ENCODE results near the gene MGME1.
A peak's percentile ranks its signal among the peaks of the same experiment; 100 is the strongest.
"Not testable (repeated sequence)": the region's sequence is repeated elsewhere in the genome, so short reads cannot be mapped to it uniquely, and the experiment has no call there.

MGME1 gene

DNA sequence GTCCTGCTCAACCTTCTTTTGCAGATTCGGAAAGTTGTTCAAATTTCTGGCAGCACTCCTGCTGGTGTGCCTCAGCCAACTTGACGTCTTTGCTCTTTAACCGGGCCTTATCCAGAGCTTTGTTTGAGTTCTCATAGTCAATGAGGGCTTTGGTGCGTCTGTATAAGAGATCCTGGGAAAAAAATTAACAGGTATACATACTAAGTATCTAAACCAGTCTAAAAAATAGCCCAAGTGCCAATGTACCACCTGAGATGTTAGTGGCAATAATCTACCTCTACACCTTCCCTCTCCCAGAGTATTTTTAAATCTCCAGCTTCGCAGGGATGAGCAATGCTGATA, 21.4 kb upstream of the MGME1 start:
- no peaks in the 10 kb centered on the region for H3K9me3 Mint-ChIP-seq
- H3K4me1 Mint-ChIP-seq (ENCODE audit: low read depth): peaks cover 9% of the 10 kb centered on the region
- peaks cover 92% of the 10 kb centered on the region for H3K36me3 Mint-ChIP-seq (ENCODE audit: low read depth)
- no peak overlapping the region for H3K27ac Mint-ChIP-seq
- H3K4me3 Mint-ChIP-seq: no peak overlapping the region
- H3K27me3 Mint-ChIP-seq (ENCODE audit: low read depth): no peaks in the 10 kb centered on the region
- no peak for DNase-seq (ENCODE audit: low spot score)

DNA sequence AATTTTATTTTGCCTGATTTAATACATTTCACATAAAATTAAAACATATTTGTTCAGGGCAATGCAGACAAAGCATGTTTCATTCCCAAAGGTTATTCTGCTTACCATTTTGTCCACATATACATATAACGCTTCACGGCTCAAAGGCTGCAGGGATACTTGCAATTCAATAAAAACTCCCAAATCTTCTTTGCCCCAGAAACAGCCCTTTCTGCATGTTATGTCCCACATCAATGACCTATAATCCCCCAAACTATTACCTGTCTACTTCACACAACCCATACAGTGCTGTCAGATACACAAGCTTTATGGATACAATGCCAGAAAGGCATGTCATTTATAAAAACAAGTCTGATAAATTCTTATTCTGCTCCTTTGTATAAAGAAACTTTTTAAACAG, 20.4 kb upstream of the MGME1 start:
- Mint-ChIP-seq H3K36me3 (ENCODE audit: low read depth) (peaks cover 92% of the 10 kb centered on the region), H3K4me1 (ENCODE audit: low read depth) (peaks cover 11% of the 10 kb centered on the region), H3K27ac (no peak overlapping the region), H3K4me3 (no peak overlapping the region), H3K27me3 (ENCODE audit: low read depth) (no peaks in the 10 kb centered on the region), H3K9me3 (no peaks in the 10 kb centered on the region)
- no peak for DNase-seq (ENCODE audit: low spot score)

GRCh38 chr20:17949899-17950298, 18.9 kb upstream of the MGME1 start:
- Mint-ChIP-seq H3K9me3 (no peaks in the 10 kb centered on the region), H3K36me3 (ENCODE audit: low read depth) (peaks cover 94% of the 10 kb centered on the region), H3K4me1 (ENCODE audit: low read depth) (peaks cover 13% of the 10 kb centered on the region), H3K27ac (no peak overlapping the region), H3K4me3 (no peak overlapping the region), H3K27me3 (ENCODE audit: low read depth) (no peaks in the 10 kb centered on the region)
- no peak for DNase-seq (ENCODE audit: low spot score)

- Mint-ChIP-seq H3K9me3 (no peaks in the 10 kb centered on the region), H3K4me1 (ENCODE audit: low read depth) (peaks cover 17% of the 10 kb centered on the region), H3K36me3 (ENCODE audit: low read depth) (peaks cover 95% of the 10 kb centered on the region), H3K27me3 (ENCODE audit: low read depth) (no peaks in the 10 kb centered on the region), H3K27ac (no peak overlapping the region), H3K4me3 (no peak overlapping the region)
- DNase-seq (ENCODE audit: low spot score): no peak
These were observed 18.1 kb upstream of the MGME1 start for GRCh38 chr20:17950670-17951069.

GRCh38 chr20:17951323-17951722, 17.5 kb upstream of the MGME1 start:
- peaks cover 24% of the 10 kb centered on the region for H3K4me1 Mint-ChIP-seq (ENCODE audit: low read depth)
- H3K36me3 Mint-ChIP-seq (ENCODE audit: low read depth): peaks cover 95% of the 10 kb centered on the region

DNA sequence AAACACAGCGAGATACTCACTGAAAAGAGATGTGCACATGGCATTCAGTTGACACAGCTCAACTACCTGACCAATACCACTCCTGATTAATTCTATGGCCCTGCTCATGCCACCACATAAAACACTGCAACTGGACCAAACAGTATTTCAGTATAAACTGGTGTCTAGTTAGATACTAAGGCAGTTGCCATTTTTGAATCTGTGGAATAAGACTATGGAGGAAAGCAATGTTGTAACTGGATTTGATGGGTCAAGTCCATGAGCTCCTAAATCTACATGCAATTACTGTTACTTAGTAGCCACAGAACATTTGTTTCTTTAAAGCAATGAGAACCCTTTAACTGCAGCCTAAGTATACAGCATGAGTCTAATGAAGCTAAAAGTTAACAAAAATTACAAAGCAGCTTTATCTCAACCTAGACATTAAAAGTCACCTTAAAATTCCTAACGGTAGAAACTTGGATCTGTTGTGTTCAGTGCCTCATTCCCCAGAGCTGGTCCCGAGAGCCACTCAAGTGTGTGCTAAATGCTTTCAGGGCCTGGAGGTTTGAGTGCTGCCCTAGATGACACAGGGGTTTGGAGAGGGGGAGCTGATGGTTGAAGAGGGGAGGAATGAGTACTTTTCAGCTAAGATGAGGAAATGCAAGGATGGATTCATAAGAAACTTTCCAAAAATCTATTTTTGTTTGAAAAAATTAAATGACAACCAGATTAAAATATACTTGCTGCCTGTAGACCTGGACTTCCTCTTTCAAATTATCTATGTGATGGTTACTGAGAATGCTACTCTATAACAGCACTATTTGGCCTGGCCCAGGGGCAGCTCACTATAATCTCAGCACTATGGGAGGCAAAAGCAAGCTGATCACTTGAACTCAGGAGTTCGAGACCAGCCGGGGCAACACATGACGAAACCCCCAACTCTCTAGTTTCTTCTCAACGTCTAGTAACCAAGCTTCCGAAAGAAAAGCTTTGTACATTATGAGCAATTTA, 15.8 kb upstream of the MGME1 start:
- H3K9me3 Mint-ChIP-seq: no peaks in the 10 kb centered on the region
- peaks cover 31% of the 10 kb centered on the region for H3K4me1 Mint-ChIP-seq (ENCODE audit: low read depth)
- peaks cover 89% of the 10 kb centered on the region for H3K36me3 Mint-ChIP-seq (ENCODE audit: low read depth)
- peak overlapping the region; percentile 34 for H3K27ac Mint-ChIP-seq
- no peak overlapping the region for H3K4me3 Mint-ChIP-seq
- H3K27me3 Mint-ChIP-seq (ENCODE audit: low read depth): no peaks in the 10 kb centered on the region
- no peak for DNase-seq (ENCODE audit: low spot score)

More at GRCh38 chr20:17951323-17951722, 17.5 kb upstream of the MGME1 start:
- Mint-ChIP-seq H3K27ac (no peak overlapping the region), H3K4me3 (no peak overlapping the region), H3K9me3 (no peaks in the 10 kb centered on the region), H3K27me3 (ENCODE audit: low read depth) (no peaks in the 10 kb centered on the region)
- DNase-seq (ENCODE audit: low spot score): no peak

DNA sequence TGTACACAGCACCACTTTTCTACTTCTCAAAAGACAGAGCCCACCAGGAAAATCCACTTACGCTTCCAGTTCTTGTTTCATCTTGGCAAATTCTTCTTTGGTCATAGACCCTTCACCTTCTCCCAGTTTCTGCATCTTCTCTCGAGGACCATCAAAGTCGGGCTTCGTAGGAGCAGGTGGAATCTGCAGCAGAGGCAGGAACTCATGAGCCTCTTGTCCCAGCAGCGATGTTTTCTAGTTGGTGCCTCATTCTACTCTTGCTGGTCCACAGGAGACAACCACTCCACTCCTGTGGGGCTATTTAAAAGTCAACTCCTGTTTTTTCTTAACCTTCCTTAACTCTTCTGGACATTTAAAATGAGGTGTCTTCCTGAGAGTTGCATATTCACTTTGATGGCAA, 14.9 kb upstream of the MGME1 start:
- Mint-ChIP-seq H3K27ac (no peak overlapping the region), H3K4me1 (ENCODE audit: low read depth) (peaks cover 40% of the 10 kb centered on the region), H3K9me3 (no peaks in the 10 kb centered on the region), H3K27me3 (ENCODE audit: low read depth) (no peaks in the 10 kb centered on the region), H3K4me3 (no peak overlapping the region), H3K36me3 (ENCODE audit: low read depth) (peaks cover 83% of the 10 kb centered on the region)
- DNase-seq (ENCODE audit: low spot score): no peak

- peaks cover 51% of the 10 kb centered on the region for H3K4me1 Mint-ChIP-seq (ENCODE audit: low read depth)
- peak; percentile 49 for DNase-seq (ENCODE audit: low spot score)
- H3K36me3 Mint-ChIP-seq (ENCODE audit: low read depth): peaks cover 78% of the 10 kb centered on the region
- peak overlapping the region; percentile 10 for H3K4me3 Mint-ChIP-seq
- no peaks in the 10 kb centered on the region for H3K27me3 Mint-ChIP-seq (ENCODE audit: low read depth)
- no peaks in the 10 kb centered on the region for H3K9me3 Mint-ChIP-seq
- H3K27ac Mint-ChIP-seq: peak overlapping the region; percentile 62
These were observed 13.5 kb upstream of the MGME1 start for GRCh38 chr20:17955302-17955701.

- H3K9me3 Mint-ChIP-seq: no peaks in the 10 kb centered on the region
- H3K27ac Mint-ChIP-seq: peak overlapping the region; percentile 62
- peaks cover 72% of the 10 kb centered on the region for H3K36me3 Mint-ChIP-seq (ENCODE audit: low read depth)
- H3K27me3 Mint-ChIP-seq (ENCODE audit: low read depth): no peaks in the 10 kb centered on the region
- peaks cover 57% of the 10 kb centered on the region for H3K4me1 Mint-ChIP-seq (ENCODE audit: low read depth)
- H3K4me3 Mint-ChIP-seq: peak overlapping the region; percentile 63
- DNase-seq (ENCODE audit: low spot score): no peak
These were observed 12.6 kb upstream of the MGME1 start for GRCh38 chr20:17956099-17956685.

- H3K4me1 Mint-ChIP-seq (ENCODE audit: low read depth): peaks cover 68% of the 10 kb centered on the region
- H3K27me3 Mint-ChIP-seq (ENCODE audit: low read depth): no peaks in the 10 kb centered on the region
- peak overlapping the region; percentile 19 for H3K27ac Mint-ChIP-seq
- H3K36me3 Mint-ChIP-seq (ENCODE audit: low read depth): peaks cover 63% of the 10 kb centered on the region
- H3K4me3 Mint-ChIP-seq: peak overlapping the region; percentile 4
- DNase-seq (ENCODE audit: low spot score): no peak
- H3K9me3 Mint-ChIP-seq: no peaks in the 10 kb centered on the region
These were observed 11.1 kb upstream of the MGME1 start for GRCh38 chr20:17957505-17958363.

- peak overlapping the region; percentile 74 for H3K4me3 Mint-ChIP-seq
- H3K9me3 Mint-ChIP-seq: no peaks in the 10 kb centered on the region
- peak overlapping the region; percentile 82 for H3K27ac Mint-ChIP-seq
- peaks cover 63% of the 10 kb centered on the region for H3K36me3 Mint-ChIP-seq (ENCODE audit: low read depth)
- peaks cover 75% of the 10 kb centered on the region for H3K4me1 Mint-ChIP-seq (ENCODE audit: low read depth)
- no peaks in the 10 kb centered on the region for H3K27me3 Mint-ChIP-seq (ENCODE audit: low read depth)
- no peak for DNase-seq (ENCODE audit: low spot score)
These were observed 10.2 kb upstream of the MGME1 start for GRCh38 chr20:17958373-17959256.

- peaks cover 63% of the 10 kb centered on the region for H3K36me3 Mint-ChIP-seq (ENCODE audit: low read depth)
- peaks cover 77% of the 10 kb centered on the region for H3K4me1 Mint-ChIP-seq (ENCODE audit: low read depth)
- H3K27ac Mint-ChIP-seq: peak overlapping the region; percentile 82
- H3K27me3 Mint-ChIP-seq (ENCODE audit: low read depth): no peaks in the 10 kb centered on the region
- DNase-seq (ENCODE audit: low spot score): no peak
- H3K4me3 Mint-ChIP-seq: peak overlapping the region; percentile 74
- H3K9me3 Mint-ChIP-seq: no peaks in the 10 kb centered on the region
These were observed 9.6 kb upstream of the MGME1 start for GRCh38 chr20:17959257-17959627.

- H3K27ac Mint-ChIP-seq: peak overlapping the region; percentile 82
- H3K36me3 Mint-ChIP-seq (ENCODE audit: low read depth): peaks cover 60% of the 10 kb centered on the region
- peaks cover 76% of the 10 kb centered on the region for H3K4me1 Mint-ChIP-seq (ENCODE audit: low read depth)
- H3K4me3 Mint-ChIP-seq: peak overlapping the region; percentile 74
- H3K27me3 Mint-ChIP-seq (ENCODE audit: low read depth); DNase-seq (ENCODE audit: low spot score); H3K9me3 Mint-ChIP-seq: not testable (repeated sequence)
These were observed 8.4 kb upstream of the MGME1 start for GRCh38 chr20:17960400-17960885.

All from T-helper 2 cell treated with Interferon-gamma antibody and Interleukin-4, amounts not matched to agents 5 μg/mL and 100 μg/mL, for 36 hours (primary cell).